PC-9 (cell line): ENCODE measurements around the gene NFASC. TPM values are rescaled to one million over a fixed set of nuclear protein-coding genes. Genes with fewer than 3 reads are reported as not detected.

ENCODE experiments used
- BruUV-seq: library from RNA; stranded (reverse); fragments of 400-500 nt; replicated peaks from 2 replicates; lab custom pipeline; 2021; lab: Mats Ljungman, UMichigan
- CTCF ChIA-PET: fragments of 300-600 bp; sonication (Branson Sonifier 250); formaldehyde crosslinking; loops from one replicate; lab custom pipeline; 2022; ENCODE audit warnings: antibody characterized with exemption; lab: Charles Lee
- POLR2A ChIA-PET: fragments of 300-600 bp; sonication (Branson Sonifier 250); formaldehyde crosslinking; loops from one replicate; lab custom pipeline; 2022; ENCODE audit warnings: antibody characterized with exemption; ENCODE audit not compliant: unreplicated experiment; lab: Charles Lee
- DNase-seq, 2 experiments: peaks; one replicate each; pipeline versions ENCODE4 v3.0.0 to v3.0.0-alpha.2; 2015 to 2022; ENCODE audit warnings: mixed read lengths in 1 of 2
- H2AFZ ChIP-seq: fragments of 200-600 bp; sonication (generic); 2 replicates; pipeline ENCODE4 v1.8.1; 2017; ENCODE audit warnings: antibody characterized with exemption
- H3F3A ChIP-seq: fragments of 200-600 bp; sonication (generic); 2 replicates; pipeline ENCODE4 v1.8.1; 2017; ENCODE audit warnings: antibody characterized with exemption, mild to moderate bottlenecking, low read depth; ENCODE audit not compliant: insufficient read depth
- H3K27ac ChIP-seq: fragments of 200-600 bp; sonication (generic); 2 replicates; pipeline ENCODE4 v1.6.1; 2016; ENCODE audit warnings: mixed run types
- H3K27me3 ChIP-seq: fragments of 200-600 bp; sonication (generic); 2 replicates; pipeline ENCODE4 v1.6.1; 2016; ENCODE audit warnings: low read depth, mixed run types; ENCODE audit not compliant: insufficient read depth
- H3K36me3 ChIP-seq: fragments of 200-600 bp; sonication (generic); 2 replicates; pipeline ENCODE4 v1.6.1; 2016; ENCODE audit warnings: low read depth, mixed run types
- H3K4me1 ChIP-seq: fragments of 200-600 bp; sonication (generic); replicated peaks from 2 replicates; pipeline ENCODE4 v1.6.1; 2016; ENCODE audit warnings: mixed run types; ENCODE audit not compliant: insufficient read depth
- H3K4me2 ChIP-seq: fragments of 200-600 bp; sonication (generic); 2 replicates; pipeline ENCODE4 v1.6.1; 2017; ENCODE audit warnings: mixed run types
- H3K4me3 ChIP-seq: fragments of 200-600 bp; sonication (generic); 2 replicates; pipeline ENCODE4 v1.6.1; 2016; ENCODE audit warnings: mixed run types
- H3K79me2 ChIP-seq: fragments of 200-600 bp; sonication (generic); 2 replicates; pipeline ENCODE4 v1.6.1; 2017; ENCODE audit warnings: low read depth, mixed run types
- H3K9me2 ChIP-seq: fragments of 200-600 bp; sonication (generic); 2 replicates; pipeline ENCODE4 v1.8.1; 2017; ENCODE audit warnings: mild to moderate bottlenecking; ENCODE audit not compliant: insufficient read depth
- H3K9me3 ChIP-seq: fragments of 200-600 bp; sonication (generic); 2 replicates; pipeline ENCODE4 v1.8.1; 2016; ENCODE audit warnings: low read depth; ENCODE audit not compliant: insufficient read depth
- H4K20me1 ChIP-seq: fragments of 200-600 bp; sonication (generic); 2 replicates; pipeline ENCODE4 v1.8.1; 2017; ENCODE audit not compliant: insufficient read depth
- CTCF ChIP-seq: fragments of 200-600 bp; sonication (generic); conservative IDR thresholded peaks from 2 replicates; pipeline ENCODE4 v1.6.1; 2017; ENCODE audit warnings: mixed run types, antibody characterized with exemption, mild to moderate bottlenecking, moderate library complexity
- EZH2 ChIP-seq: fragments of 200-600 bp; sonication (generic); IDR thresholded peaks from 2 replicates; pipeline ENCODE4 v1.8.0; 2017; ENCODE audit warnings: antibody characterized with exemption, low read depth
- intact Hi-C: fragments of 100-400 bp; cut with micrococcal nuclease; formaldehyde crosslinking; loops from one replicate; pipeline ENCODE4 v1.10.0; 2022; ENCODE audit not compliant: unreplicated experiment
- total RNA-seq: library from RNA; stranded (reverse); gene quantifications from 2 replicates; pipeline ENCODE4 v1.2.3, GENCODE V29; 2021

The NFASC gene
- total RNA-seq, 1 experiment from 2014 or later, result not detected

GRCh38 chr1:204976646-204977045, 106.0 kb downstream of the NFASC start:
- Histone ChIP-seq H3K9me2 (no peaks in the 10 kb centered on the region), H4K20me1 (no peaks in the 10 kb centered on the region), H3K27me3 (peaks cover 93% of the 10 kb centered on the region), H3K4me2 (no peak overlapping the region), H3K4me1 (no peaks in the 10 kb centered on the region), H3K9me3 (no peaks in the 10 kb centered on the region), H3K36me3 (no peaks in the 10 kb centered on the region), H3K27ac (no peak overlapping the region), H3K79me2 (no peaks in the 10 kb centered on the region), H3K4me3 (no peak overlapping the region), H2AFZ (no peak overlapping the region), H3F3A (no peaks in the 10 kb centered on the region)
- CTCF ChIA-PET, result interaction anchor here (0.6 to 1.1 kb wide), 3 partner anchors 85 to 736 kb away, joined by 3 to 5 read pairs (median 4); no protein-coding TSS in a partner anchor
- BruUV-seq, result no TSS peak
- no peak for TF ChIP-seq EZH2
- no peak for TF ChIP-seq CTCF
- intact Hi-C loops, result no loop called here
- POLR2A ChIA-PET, result interaction anchor here (0.6 kb wide), 1 partner anchor 215 kb away, joined by 4 read pairs; no protein-coding TSS in a partner anchor
- no peak for DNase-seq

GRCh38 chr1:204977318-204977717, 106.7 kb downstream of the NFASC start:
- BruUV-seq, result no TSS peak
- H3K27me3 ChIP-seq, result peaks cover 93% of the 10 kb centered on the region

GRCh38 chr1:204978782-204979181, 108.1 kb downstream of the NFASC start:
- no peak for TF ChIP-seq CTCF
- no peak for TF ChIP-seq EZH2

More at GRCh38 chr1:204977318-204977717, 106.7 kb downstream of the NFASC start:
- ChIA-PET POLR2A (no interaction called here), CTCF (interaction anchor here (0.6 to 1.1 kb wide), 3 partner anchors 84 to 735 kb away, joined by 3 to 4 read pairs (median 3); no protein-coding TSS in a partner anchor)
- Histone ChIP-seq H3K4me1 (no peaks in the 10 kb centered on the region), H4K20me1 (no peaks in the 10 kb centered on the region), H3K36me3 (no peaks in the 10 kb centered on the region), H3K9me3 (no peaks in the 10 kb centered on the region), H3K9me2 (no peaks in the 10 kb centered on the region), H3K79me2 (no peaks in the 10 kb centered on the region), H3K4me2 (no peak overlapping the region), H3K4me3 (no peak overlapping the region), H3K27ac (no peak overlapping the region), H2AFZ (no peak overlapping the region), H3F3A (no peaks in the 10 kb centered on the region)
- intact Hi-C loops, result no loop called here
- DNase-seq, result no peak
- TF ChIP-seq CTCF, result no peak
- no peak for TF ChIP-seq EZH2

More at GRCh38 chr1:204978782-204979181, 108.1 kb downstream of the NFASC start:
- ChIA-PET POLR2A (no interaction called here), CTCF (no interaction called here)
- no peaks in the 10 kb centered on the region for H3K4me1 ChIP-seq
- no peaks in the 10 kb centered on the region for H3F3A ChIP-seq
- no peaks in the 10 kb centered on the region for H3K36me3 ChIP-seq
- H3K9me3 ChIP-seq, result no peaks in the 10 kb centered on the region
- no peaks in the 10 kb centered on the region for H3K79me2 ChIP-seq
- no peaks in the 10 kb centered on the region for H4K20me1 ChIP-seq
- no peak overlapping the region for H3K27ac ChIP-seq
- H3K4me3 ChIP-seq, result no peak overlapping the region
- no peak for DNase-seq
- BruUV-seq, result no TSS peak
- H3K9me2 ChIP-seq, result no peaks in the 10 kb centered on the region
- intact Hi-C loops, result no loop called here
- no peak overlapping the region for H2AFZ ChIP-seq
- H3K4me2 ChIP-seq, result no peak overlapping the region
- H3K27me3 ChIP-seq, result peaks cover 93% of the 10 kb centered on the region
